OCI-LY3 (cell line): ENCODE results near the gene ARHGAP26.

Source experiments
- H2AFZ ChIP-seq: fragments of 200-600, 300-600 bp; shearing (Covaris generic); 2 replicates; pipeline ENCODE4 v1.6.0; 2014; ENCODE audit warnings: antibody characterized with exemption, low read depth, low read length
- H3K27ac ChIP-seq: fragments of 200-600, 300-600 bp; sonication (generic); 2 replicates; pipeline ENCODE4 v1.5.1; 2014; ENCODE audit warnings: mild to moderate bottlenecking, low read length, moderate library complexity, mixed read lengths
- H3K27me3 ChIP-seq: fragments of 200-600, 300-600 bp; sonication (generic); 2 replicates; pipeline ENCODE4 v1.6.1; 2014; ENCODE audit warnings: low read depth, low read length, mixed read lengths
- H3K36me3 ChIP-seq: fragments of 200-600, 300-600 bp; sonication (generic); replicated peaks from 2 replicates; pipeline ENCODE3; 2014; ENCODE audit warnings: low read depth, low read length, mixed read lengths
- H3K4me1 ChIP-seq: fragments of 300-600, 200-600 bp; sonication (generic); 2 replicates; pipeline ENCODE4 v1.6.1; 2014; ENCODE audit warnings: low read length, mixed read lengths
- H3K4me2 ChIP-seq: fragments of 200-600, 300-600 bp; sonication (generic); 2 replicates; pipeline ENCODE4 v1.6.1; 2014; ENCODE audit warnings: low read length, mixed read lengths
- H3K4me3 ChIP-seq: fragments of 300-600, 200-600 bp; sonication (generic); 2 replicates; pipeline ENCODE4 v1.5.1; 2014; ENCODE audit warnings: antibody characterized with exemption, mild to moderate bottlenecking, low read length, moderate library complexity
- H3K79me2 ChIP-seq: fragments of 300-600, 200-600 bp; shearing (Covaris generic); 2 replicates; pipeline ENCODE4 v1.6.1; 2014; ENCODE audit warnings: mild to moderate bottlenecking, low read length, mixed read lengths
- H3K9ac ChIP-seq: fragments of 300-600, 200-600 bp; shearing (Covaris generic); 2 replicates; pipeline ENCODE4 v1.6.0; 2014; ENCODE audit warnings: mild to moderate bottlenecking, low read length, moderate library complexity
- H3K9me3 ChIP-seq: fragments of 200-600, 300-600 bp; shearing (Covaris generic); 2 replicates; pipeline ENCODE4 v1.6.1; 2014; ENCODE audit warnings: low read length, mixed read lengths; ENCODE audit not compliant: insufficient read depth
- H4K20me1 ChIP-seq: fragments of 200-600, 300-600 bp; sonication (generic); 2 replicates; pipeline ENCODE4 v1.6.1; 2016; ENCODE audit warnings: low read length, mixed read lengths; ENCODE audit not compliant: insufficient read depth
- CTCF ChIP-seq: fragments of 200-600, 300-600 bp; sonication (generic); IDR thresholded peaks from 2 replicates; pipeline ENCODE4 v1.5.1; 2014; ENCODE audit warnings: antibody characterized with exemption, low read length, low read depth
- EZH2phosphoT487 ChIP-seq: fragments of 200-600 bp; shearing (Covaris generic); IDR thresholded peaks from 2 replicates; pipeline ENCODE4 v1.6.1; 2018; ENCODE audit warnings: antibody characterized with exemption, mixed run types, low read depth

Gene ARHGAP26

GRCh38 chr5:143108498-143109128 is 338.4 kb downstream of the ARHGAP26 start:
- no peaks in the 10 kb centered on the region for H3K9me3 ChIP-seq
- no peaks in the 10 kb centered on the region for H3K79me2 ChIP-seq
- H4K20me1 ChIP-seq, result no peaks in the 10 kb centered on the region
- no peak overlapping the region for H3K27ac ChIP-seq
- no peak overlapping the region for H3K4me3 ChIP-seq
- H2AFZ ChIP-seq, result no peak overlapping the region
- no peaks in the 10 kb centered on the region for H3K27me3 ChIP-seq
- H3K9ac ChIP-seq, result no peak overlapping the region
- peaks cover 8% of the 10 kb centered on the region for H3K4me1 ChIP-seq
- TF ChIP-seq EZH2phosphoT487, result no peak
- H3K4me2 ChIP-seq, result no peak overlapping the region
- no peaks in the 10 kb centered on the region for H3K36me3 ChIP-seq

GRCh38 chr5:143110591-143110990 is 340.4 kb downstream of the ARHGAP26 start:
- Histone ChIP-seq H3K9ac (no peak overlapping the region), H3K4me3 (no peak overlapping the region), H3K4me1 (peaks cover 27% of the 10 kb centered on the region), H3K9me3 (no peaks in the 10 kb centered on the region), H4K20me1 (no peaks in the 10 kb centered on the region), H2AFZ (no peak overlapping the region), H3K4me2 (no peak overlapping the region), H3K27me3 (no peaks in the 10 kb centered on the region), H3K36me3 (no peaks in the 10 kb centered on the region), H3K79me2 (no peaks in the 10 kb centered on the region), H3K27ac (no peak overlapping the region)
- no peak for TF ChIP-seq CTCF
- TF ChIP-seq EZH2phosphoT487, result no peak

GRCh38 chr5:143111799-143112198 is 341.6 kb downstream of the ARHGAP26 start:
- Histone ChIP-seq H3K27me3 (no peaks in the 10 kb centered on the region), H3K4me1 (peaks cover 33% of the 10 kb centered on the region), H2AFZ (no peak overlapping the region), H3K9me3 (no peaks in the 10 kb centered on the region), H3K79me2 (no peaks in the 10 kb centered on the region), H3K36me3 (no peaks in the 10 kb centered on the region), H4K20me1 (no peaks in the 10 kb centered on the region), H3K27ac (no peak overlapping the region), H3K9ac (no peak overlapping the region), H3K4me2 (no peak overlapping the region), H3K4me3 (no peak overlapping the region)
- no peak for TF ChIP-seq EZH2phosphoT487
- no peak for TF ChIP-seq CTCF

- Histone ChIP-seq H4K20me1 (no peaks in the 10 kb centered on the region), H3K36me3 (no peaks in the 10 kb centered on the region), H3K27me3 (no peaks in the 10 kb centered on the region), H3K4me3 (no peak overlapping the region), H3K9ac (peak overlapping the region; percentile 11; the same call in 1 of the 2 replicates), H3K27ac (peak overlapping the region; percentile 46), H3K9me3 (no peaks in the 10 kb centered on the region), H3K4me2 (peak overlapping the region; percentile 46), H2AFZ (peak overlapping the region; percentile 44; the same call in 1 of the 2 replicates), H3K4me1 (peaks cover 44% of the 10 kb centered on the region), H3K79me2 (no peaks in the 10 kb centered on the region)
- no peak for TF ChIP-seq EZH2phosphoT487
Observed at GRCh38 chr5:143113461-143113860, 343.3 kb downstream of the ARHGAP26 start.

- peak overlapping the region; percentile 16; the same call in 1 of the 2 replicates for H3K4me3 ChIP-seq
- no peaks in the 10 kb centered on the region for H4K20me1 ChIP-seq
- peak overlapping the region; percentile 46 for H3K4me2 ChIP-seq
- no peaks in the 10 kb centered on the region for H3K9me3 ChIP-seq
- H3K79me2 ChIP-seq, result no peaks in the 10 kb centered on the region
- no peak overlapping the region for H2AFZ ChIP-seq
- peak overlapping the region; percentile 11; the same call in 1 of the 2 replicates for H3K9ac ChIP-seq
- 0 out of 2 replicates have a peak overlapping the region, but pooled peaks have one; percentile 46 for H3K27ac ChIP-seq
- no peaks in the 10 kb centered on the region for H3K27me3 ChIP-seq
- H3K4me1 ChIP-seq, result peaks cover 54% of the 10 kb centered on the region
- TF ChIP-seq EZH2phosphoT487 (no peak), CTCF (no peak)
- no peaks in the 10 kb centered on the region for H3K36me3 ChIP-seq
Observed at GRCh38 chr5:143114481-143114880, 344.3 kb downstream of the ARHGAP26 start.
